ENCODE measurements around the gene MTCP1.

The MTCP1 gene

GRCh38 chrX:155046811-155047528 lies 24.0 kb downstream of the MTCP1 start:
- no peak overlapping the region for H3K9ac ChIP-seq (ENCODE audit: low read length)
- H3K27me3 ChIP-seq (ENCODE audit: control insufficient read depth, insufficient read depth, low read length): no peaks in the 10 kb centered on the region
- H3K36me3 ChIP-seq (ENCODE audit: control insufficient read depth, insufficient read depth, low read length): no peaks in the 10 kb centered on the region
- H3K27ac ChIP-seq (ENCODE audit: low read depth, low read length): no peak overlapping the region
- H3K4me1 ChIP-seq (ENCODE audit: control insufficient read depth, insufficient read depth, low read length): no peaks in the 10 kb centered on the region
- no peak overlapping the region for H3K4me3 ChIP-seq (ENCODE audit: low read length)

GRCh38 chrX:155046129-155046810 lies 24.7 kb downstream of the MTCP1 start:
- Histone ChIP-seq H3K9ac (ENCODE audit: low read length) (no peak overlapping the region), H3K27ac (ENCODE audit: low read depth, low read length) (no peak overlapping the region), H3K4me1 (ENCODE audit: control insufficient read depth, insufficient read depth, low read length) (no peaks in the 10 kb centered on the region), H3K4me3 (ENCODE audit: low read length) (no peak overlapping the region), H3K36me3 (ENCODE audit: control insufficient read depth, insufficient read depth, low read length) (no peaks in the 10 kb centered on the region), H3K27me3 (ENCODE audit: control insufficient read depth, insufficient read depth, low read length) (no peaks in the 10 kb centered on the region)

- no peak overlapping the region for H3K27ac ChIP-seq (ENCODE audit: low read depth, low read length)
- H3K27me3 ChIP-seq (ENCODE audit: control insufficient read depth, insufficient read depth, low read length): no peaks in the 10 kb centered on the region
- no peak overlapping the region for H3K9ac ChIP-seq (ENCODE audit: low read length)
- no peaks in the 10 kb centered on the region for H3K4me1 ChIP-seq (ENCODE audit: control insufficient read depth, insufficient read depth, low read length)
- H3K4me3 ChIP-seq (ENCODE audit: low read length): no peak overlapping the region
- H3K36me3 ChIP-seq (ENCODE audit: control insufficient read depth, insufficient read depth, low read length): no peaks in the 10 kb centered on the region
Measured at GRCh38 chrX:155035688-155036087, 35.2 kb downstream of the MTCP1 start.

- Histone ChIP-seq H3K27ac (ENCODE audit: low read depth, low read length) (no peak overlapping the region), H3K4me1 (ENCODE audit: control insufficient read depth, insufficient read depth, low read length) (peaks cover 3% of the 10 kb centered on the region), H3K27me3 (ENCODE audit: control insufficient read depth, insufficient read depth, low read length) (no peaks in the 10 kb centered on the region), H3K9ac (ENCODE audit: low read length) (no peak overlapping the region), H3K4me3 (ENCODE audit: low read length) (no peak overlapping the region), H3K36me3 (ENCODE audit: control insufficient read depth, insufficient read depth, low read length) (no peaks in the 10 kb centered on the region)
Measured at GRCh38 chrX:155031657-155032056, 39.3 kb downstream of the MTCP1 start.

- Histone ChIP-seq H3K4me1 (ENCODE audit: control insufficient read depth, insufficient read depth, low read length) (peaks cover 3% of the 10 kb centered on the region), H3K36me3 (ENCODE audit: control insufficient read depth, insufficient read depth, low read length) (no peaks in the 10 kb centered on the region), H3K9ac (ENCODE audit: low read length) (no peak overlapping the region), H3K27ac (ENCODE audit: low read depth, low read length) (peak overlapping the region; percentile 98), H3K27me3 (ENCODE audit: control insufficient read depth, insufficient read depth, low read length) (no peaks in the 10 kb centered on the region), H3K4me3 (ENCODE audit: low read length) (no peak overlapping the region)
Measured at GRCh38 chrX:155028877-155029291, 42.1 kb downstream of the MTCP1 start.

GRCh38 chrX:155028129-155028528 lies 42.8 kb downstream of the MTCP1 start:
- Histone ChIP-seq H3K9ac (ENCODE audit: low read length) (no peak overlapping the region), H3K27me3 (ENCODE audit: control insufficient read depth, insufficient read depth, low read length) (no peaks in the 10 kb centered on the region), H3K36me3 (ENCODE audit: control insufficient read depth, insufficient read depth, low read length) (no peaks in the 10 kb centered on the region), H3K4me1 (ENCODE audit: control insufficient read depth, insufficient read depth, low read length) (peaks cover 3% of the 10 kb centered on the region), H3K27ac (ENCODE audit: low read depth, low read length) (peak overlapping the region; percentile 98), H3K4me3 (ENCODE audit: low read length) (peak overlapping the region; percentile 79)

- peak overlapping the region; percentile 82 for H3K9ac ChIP-seq (ENCODE audit: low read length)
- peaks cover 3% of the 10 kb centered on the region for H3K4me1 ChIP-seq (ENCODE audit: control insufficient read depth, insufficient read depth, low read length)
- H3K36me3 ChIP-seq (ENCODE audit: control insufficient read depth, insufficient read depth, low read length): no peaks in the 10 kb centered on the region
- H3K4me3 ChIP-seq (ENCODE audit: low read length): peak overlapping the region; percentile 79
- no peaks in the 10 kb centered on the region for H3K27me3 ChIP-seq (ENCODE audit: control insufficient read depth, insufficient read depth, low read length)
- peak overlapping the region; percentile 98 for H3K27ac ChIP-seq (ENCODE audit: low read depth, low read length)
Measured at GRCh38 chrX:155027509-155028066, 43.3 kb downstream of the MTCP1 start.

- H3K4me1 ChIP-seq (ENCODE audit: control insufficient read depth, insufficient read depth, low read length): peaks cover 3% of the 10 kb centered on the region
- H3K27ac ChIP-seq (ENCODE audit: low read depth, low read length): peak within 1 kb of the TSS; percentile 98
- H3K27me3 ChIP-seq (ENCODE audit: control insufficient read depth, insufficient read depth, low read length): no peaks in the 10 kb centered on the region
- H3K9ac ChIP-seq (ENCODE audit: low read length): peak within 1 kb of the TSS; percentile 82
- no peaks in the 10 kb centered on the region for H3K36me3 ChIP-seq (ENCODE audit: control insufficient read depth, insufficient read depth, low read length)
- H3K4me3 ChIP-seq (ENCODE audit: low read length): peak within 1 kb of the TSS; percentile 79
Measured at GRCh38 chrX:155026727-155027508, 44.0 kb downstream of the MTCP1 start, which contains the start of gene FUNDC2. Gene FUNDC2, plus strand, starts transcription at chrX:155026844. Its CDS starts 95 bp downstream, at chrX:155026939.

- Histone ChIP-seq H3K9ac (ENCODE audit: low read length) (peak overlapping the region; percentile 49), H3K27ac (ENCODE audit: low read depth, low read length) (peak overlapping the region; percentile 98), H3K4me1 (ENCODE audit: control insufficient read depth, insufficient read depth, low read length) (peaks cover 3% of the 10 kb centered on the region), H3K4me3 (ENCODE audit: low read length) (peak overlapping the region; percentile 51), H3K27me3 (ENCODE audit: control insufficient read depth, insufficient read depth, low read length) (no peaks in the 10 kb centered on the region), H3K36me3 (ENCODE audit: control insufficient read depth, insufficient read depth, low read length) (no peaks in the 10 kb centered on the region)
Measured at GRCh38 chrX:155026420-155026726, 44.6 kb downstream of the MTCP1 start.

GRCh38 chrX:155023907-155024833 lies 46.8 kb downstream of the MTCP1 start:
- Histone ChIP-seq H3K9ac (ENCODE audit: low read length) (no peak overlapping the region), H3K36me3 (ENCODE audit: control insufficient read depth, insufficient read depth, low read length) (no peaks in the 10 kb centered on the region), H3K4me3 (ENCODE audit: low read length) (no peak overlapping the region), H3K27ac (ENCODE audit: low read depth, low read length) (no peak overlapping the region), H3K27me3 (ENCODE audit: control insufficient read depth, insufficient read depth, low read length) (no peaks in the 10 kb centered on the region), H3K4me1 (ENCODE audit: control insufficient read depth, insufficient read depth, low read length) (peaks cover 3% of the 10 kb centered on the region)

GRCh38 chrX:155022585-155022984 lies 48.4 kb downstream of the MTCP1 start, which contains the start of gene F8:
Gene F8, minus strand, starts transcription at chrX:155022723. Its CDS starts 171 bp downstream, at chrX:155022552.
- Histone ChIP-seq H3K9ac (ENCODE audit: low read length) (no peak within 1 kb of the TSS), H3K4me3 (ENCODE audit: low read length) (no peak within 1 kb of the TSS), H3K27me3 (ENCODE audit: control insufficient read depth, insufficient read depth, low read length) (no peaks in the 10 kb centered on the region), H3K36me3 (ENCODE audit: control insufficient read depth, insufficient read depth, low read length) (no peaks in the 10 kb centered on the region), H3K27ac (ENCODE audit: low read depth, low read length) (no peak within 1 kb of the TSS), H3K4me1 (ENCODE audit: control insufficient read depth, insufficient read depth, low read length) (no peaks in the 10 kb centered on the region)

Data from rectal smooth muscle tissue (tissue), 1 donor.